GM18508 (cell line): ENCODE results near the gene GALNT10.

ENCODE experiments used
- ATAC-seq: cut with Tn5 transposase; IDR thresholded peaks from one replicate; pipeline ENCODE4 v1.9.1; 2021; ENCODE audit warnings: moderate number of reproducible peaks; ENCODE audit not compliant: insufficient read depth, unreplicated experiment

GALNT10 gene

DNA sequence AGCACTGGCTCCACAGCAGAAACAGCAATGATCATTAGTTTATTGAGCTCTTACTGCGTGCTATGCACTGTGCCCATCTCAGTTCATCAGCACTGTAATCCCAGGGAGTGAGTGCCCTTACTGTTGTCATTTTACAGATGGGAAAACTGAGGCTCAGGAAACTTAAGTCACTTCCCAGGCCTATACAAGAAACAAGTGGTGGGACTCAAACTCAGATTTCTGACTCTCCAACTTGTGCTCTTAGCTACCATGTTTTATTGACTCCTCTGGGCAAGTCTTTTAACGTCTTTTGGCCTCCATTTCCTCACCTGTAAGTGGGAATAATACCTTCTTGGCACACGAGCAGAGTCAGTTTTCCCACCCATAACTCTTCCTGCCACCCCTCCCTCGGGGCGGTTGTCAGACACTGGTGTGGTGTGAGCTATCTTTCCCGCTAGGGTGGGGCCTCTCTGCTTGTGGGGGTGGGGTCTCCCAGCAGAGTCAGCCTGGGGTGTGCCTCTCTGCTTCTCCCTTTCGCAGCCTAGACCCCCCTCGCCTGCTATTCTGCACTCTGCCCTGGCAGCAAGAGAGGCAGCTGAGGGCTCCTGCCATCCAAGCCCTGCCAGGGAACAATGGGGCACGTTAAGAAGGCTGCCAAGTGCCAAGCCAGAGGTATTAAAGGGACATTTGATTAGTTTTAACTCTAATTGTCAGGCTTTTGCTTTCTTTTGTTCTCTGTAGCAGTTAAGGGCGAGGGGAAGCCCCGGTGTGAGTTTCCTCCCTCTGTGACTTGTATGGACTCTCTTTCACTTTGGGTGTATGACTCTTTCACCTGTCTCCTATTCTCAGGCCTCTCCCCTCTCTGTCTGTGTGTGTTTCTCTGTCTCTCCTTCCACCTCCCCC, 12.1 kb downstream of the GALNT10 start:
- ATAC-seq = peak; percentile 91

DNA sequence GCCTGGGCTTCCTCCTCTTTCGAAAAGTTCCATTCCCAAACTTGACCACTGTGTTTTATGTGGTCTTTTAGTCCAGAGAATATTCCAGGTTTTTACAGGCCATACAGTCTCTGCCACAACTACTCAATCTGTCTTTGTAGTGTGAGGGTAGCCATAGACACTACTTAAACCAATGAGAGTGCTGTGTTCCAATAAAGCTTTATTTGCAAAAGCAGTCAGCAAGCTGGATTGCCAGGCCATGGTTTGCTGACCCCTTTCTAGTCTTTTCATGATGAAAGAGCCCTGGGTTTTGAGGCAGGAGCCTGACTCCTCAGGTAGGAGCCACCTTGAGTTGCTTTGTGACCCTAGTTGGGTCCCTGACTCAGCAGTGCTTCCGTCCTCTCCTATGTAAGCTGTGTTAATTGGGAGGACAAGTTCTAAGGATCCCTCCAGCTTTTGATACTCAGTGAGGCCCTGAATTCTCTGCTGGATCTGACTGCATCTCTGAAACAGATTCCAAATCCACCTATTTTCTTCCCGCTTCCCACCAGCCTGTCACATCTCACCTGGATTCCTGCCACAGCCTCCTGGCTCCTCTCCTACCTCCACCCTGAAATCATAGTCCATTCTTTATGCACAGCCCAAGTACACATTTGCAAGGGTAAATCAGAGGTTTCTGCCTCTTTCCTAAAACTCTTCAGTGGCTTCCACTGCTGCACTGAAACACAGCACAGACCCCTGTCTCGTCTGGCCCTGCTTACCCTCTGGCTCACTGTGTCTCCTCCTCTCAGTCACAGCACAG, 13.5 kb downstream of the GALNT10 start:
- ATAC-seq = no peak

GRCh38 chr5:154205441-154206117, 15.0 kb downstream of the GALNT10 start:
- ATAC-seq = no peak

DNA sequence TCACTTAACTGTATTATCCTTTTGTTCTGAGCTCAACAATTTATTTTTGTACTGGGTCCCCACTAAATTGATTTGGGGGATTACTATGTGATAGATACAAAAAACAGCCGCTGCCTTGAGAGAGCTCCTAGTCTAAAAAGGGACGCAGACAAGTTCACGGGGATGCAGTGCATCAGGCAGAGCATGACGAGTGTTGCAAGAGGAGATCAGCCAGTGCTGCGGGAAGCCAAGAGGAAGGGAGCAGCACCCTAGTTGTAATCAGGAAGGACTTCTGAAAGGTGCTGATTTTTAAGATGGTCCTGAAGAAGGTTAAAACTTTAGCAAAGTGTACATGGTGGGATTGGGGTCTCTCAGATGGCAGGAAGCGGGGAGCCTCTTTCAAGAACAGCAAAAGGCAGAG, 15.8 kb downstream of the GALNT10 start:
- no peak for ATAC-seq

GRCh38 chr5:154207204-154207603, 16.7 kb downstream of the GALNT10 start:
- ATAC-seq = no peak

- no peak for ATAC-seq
These were observed 19.1 kb downstream of the GALNT10 start for GRCh38 chr5:154209591-154210081.

DNA sequence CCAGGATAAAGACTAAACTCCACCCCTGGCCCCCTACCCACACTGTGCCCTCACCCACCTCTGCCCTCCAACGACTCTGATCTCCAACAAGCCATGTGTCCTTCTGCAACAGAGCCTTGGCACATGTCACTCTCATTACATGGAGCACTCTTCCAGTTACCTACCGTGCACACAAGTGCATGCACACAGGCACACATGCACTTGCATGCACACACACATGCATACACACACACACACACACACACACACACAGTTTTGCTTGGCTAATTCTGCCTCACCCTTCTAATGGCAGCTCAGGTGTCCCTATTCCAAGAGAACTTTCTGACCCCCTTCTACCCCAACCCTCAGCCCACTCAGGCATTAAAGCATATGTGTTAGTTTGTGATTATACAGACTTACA, 19.6 kb downstream of the GALNT10 start:
- ATAC-seq = no peak

DNA sequence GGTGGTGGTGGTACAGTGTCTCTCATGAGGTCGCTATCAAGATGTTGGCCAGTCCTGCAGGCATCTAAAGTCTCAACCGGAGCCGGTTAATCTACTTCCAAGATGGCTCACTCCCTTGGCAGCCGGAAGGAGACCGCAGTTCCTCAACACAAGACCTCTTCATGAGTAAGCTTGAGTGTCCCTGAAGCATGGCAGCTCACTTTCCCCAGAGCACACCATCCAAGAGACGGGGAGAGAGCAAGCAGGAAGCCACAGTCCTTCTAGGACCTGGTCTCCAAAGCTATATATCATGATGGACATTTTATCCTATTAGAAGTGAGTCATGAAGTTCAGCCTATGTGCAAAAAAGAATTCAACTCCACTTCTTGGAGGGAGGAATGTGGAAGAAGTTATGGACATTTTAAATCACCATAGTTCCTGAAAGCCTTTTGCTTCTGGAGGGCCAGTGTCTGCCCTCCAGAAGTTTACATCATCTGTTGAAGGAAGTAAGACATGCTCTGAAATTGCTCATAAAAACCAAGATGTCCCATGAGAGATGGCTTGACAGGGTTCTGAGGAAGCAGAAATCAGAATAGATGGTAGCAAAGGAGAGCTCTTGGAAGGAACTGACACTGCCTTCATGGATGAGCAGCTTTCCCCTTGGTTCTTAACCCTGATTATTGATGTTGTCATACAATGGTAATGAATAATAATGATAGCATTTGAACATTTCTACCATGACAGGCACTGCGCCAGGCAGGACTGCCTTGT, 21.3 kb downstream of the GALNT10 start:
- no peak for ATAC-seq

- ATAC-seq = no peak
These were observed 23.1 kb downstream of the GALNT10 start for GRCh38 chr5:154213592-154213991.

DNA sequence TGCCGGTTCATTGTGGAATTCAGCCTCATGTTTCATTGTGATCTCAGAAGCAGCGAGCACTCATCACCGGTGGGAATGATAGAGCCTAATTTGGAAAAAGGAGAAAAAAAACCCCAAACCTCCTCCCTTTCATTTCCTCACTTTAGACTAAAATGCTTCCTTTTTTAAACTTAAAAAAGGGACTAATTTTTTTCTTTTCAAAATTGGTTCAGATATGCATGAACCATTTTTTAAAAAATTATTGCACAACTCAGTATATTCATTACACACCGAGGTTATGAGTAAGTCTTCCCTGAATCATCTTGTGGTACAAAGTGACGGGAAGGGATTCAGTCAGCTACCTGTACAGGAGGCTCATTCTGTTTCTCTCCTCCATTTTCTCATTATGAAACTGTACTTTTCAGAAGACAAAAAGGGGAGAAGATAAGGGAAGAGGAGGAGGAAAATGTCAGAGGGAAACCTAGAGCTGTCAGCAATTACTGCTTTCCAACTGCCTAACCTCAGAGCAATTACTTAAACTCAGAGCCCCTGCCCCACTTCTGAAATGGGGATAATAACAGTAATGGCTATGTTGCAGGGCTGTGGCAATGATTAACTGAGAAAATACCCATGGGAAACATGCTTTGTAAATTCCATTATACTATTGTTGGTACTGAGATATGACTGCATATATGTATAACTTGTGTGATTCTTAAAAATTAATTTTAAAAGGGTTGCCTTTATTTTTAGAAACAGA, 24.0 kb downstream of the GALNT10 start:
- peak; percentile 87 for ATAC-seq

DNA sequence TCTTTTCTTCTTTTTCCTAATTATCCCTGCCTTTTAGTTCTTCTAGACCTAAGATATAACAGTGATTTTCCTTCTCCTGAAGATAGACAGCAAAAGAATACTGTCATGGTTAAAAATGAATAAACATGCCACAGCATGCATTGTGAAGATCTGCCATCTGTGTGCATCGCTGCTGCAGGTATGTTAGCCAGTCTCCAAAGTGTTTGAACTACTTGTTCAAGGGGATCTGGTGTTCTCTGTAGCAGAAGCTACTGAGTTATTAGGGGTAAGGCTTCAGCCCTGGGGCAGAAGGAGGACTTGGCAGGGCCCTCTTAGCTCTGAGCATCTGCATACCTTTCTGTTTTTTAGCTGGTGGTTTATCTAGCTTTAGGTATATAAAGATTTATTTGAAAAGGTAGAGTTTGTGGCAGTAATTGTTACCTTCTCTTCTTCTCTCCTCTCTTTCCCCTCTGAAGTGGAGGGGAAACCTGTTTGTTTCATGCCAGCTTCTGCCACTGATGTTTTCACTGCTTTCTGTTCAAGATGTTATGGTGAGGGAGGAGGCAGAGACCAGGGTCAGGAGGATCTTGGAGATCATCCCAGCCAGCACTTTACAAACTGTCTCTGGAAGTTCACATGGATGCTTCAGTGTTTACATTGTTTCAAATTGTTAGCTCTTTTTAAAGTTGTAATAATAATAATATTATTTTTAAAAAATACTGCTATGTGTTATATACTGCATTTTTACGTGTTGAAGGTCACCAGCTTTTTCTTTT, 25.2 kb downstream of the GALNT10 start:
- no peak for ATAC-seq

- ATAC-seq = no peak
These were observed 26.9 kb downstream of the GALNT10 start for GRCh38 chr5:154217462-154217861.

DNA sequence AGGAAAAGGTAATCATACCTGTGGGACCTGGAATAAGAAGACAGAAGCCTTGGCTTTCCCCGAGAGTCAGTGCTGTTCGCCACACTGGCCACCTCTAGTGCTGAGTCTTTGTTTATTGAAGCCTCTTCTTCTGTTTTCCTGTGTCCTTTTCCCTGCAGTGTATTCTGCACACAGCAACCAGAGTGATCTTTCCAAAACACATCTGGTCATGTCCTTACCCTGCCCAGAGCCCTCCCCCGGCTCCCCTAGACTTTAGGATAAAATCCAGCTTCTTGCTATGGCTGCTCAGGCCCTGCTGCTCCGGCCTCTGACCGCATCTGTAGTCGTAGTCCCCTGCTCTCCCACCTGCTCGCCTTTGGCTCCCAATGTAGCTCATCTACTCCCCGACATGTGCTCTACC, 28.3 kb downstream of the GALNT10 start:
- no peak for ATAC-seq

DNA sequence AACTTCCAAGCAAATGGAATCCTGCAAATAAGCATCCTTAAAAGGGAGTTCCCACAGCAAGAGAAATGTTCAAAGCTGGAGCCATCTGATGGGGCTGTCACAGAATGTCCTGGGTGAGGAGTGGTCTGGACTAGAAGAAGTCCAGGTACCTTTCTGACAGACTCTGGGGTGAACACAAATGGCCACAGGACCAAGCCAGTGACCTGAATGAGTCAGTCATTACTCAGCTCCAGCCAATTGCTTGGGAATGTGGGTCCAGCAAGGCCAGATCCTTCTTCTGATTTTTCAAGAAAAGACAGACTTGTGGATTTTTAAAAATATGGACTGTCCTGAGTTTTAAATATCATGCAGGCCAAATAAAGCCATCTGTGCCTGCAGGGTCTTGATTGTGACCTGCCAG, 30.1 kb downstream of the GALNT10 start:
- no peak for ATAC-seq

- ATAC-seq = peak; percentile 66
These were observed 30.9 kb downstream of the GALNT10 start for GRCh38 chr5:154221371-154221896.

- no peak for ATAC-seq
These were observed 31.9 kb downstream of the GALNT10 start for GRCh38 chr5:154222414-154222813.

- no peak for ATAC-seq
These were observed 32.8 kb downstream of the GALNT10 start for GRCh38 chr5:154223320-154223719.

- ATAC-seq = no peak
These were observed 36.6 kb downstream of the GALNT10 start for GRCh38 chr5:154227090-154227489.
